ENCODE results near the gene PLEKHH2.

The PLEKHH2 gene

DNA sequence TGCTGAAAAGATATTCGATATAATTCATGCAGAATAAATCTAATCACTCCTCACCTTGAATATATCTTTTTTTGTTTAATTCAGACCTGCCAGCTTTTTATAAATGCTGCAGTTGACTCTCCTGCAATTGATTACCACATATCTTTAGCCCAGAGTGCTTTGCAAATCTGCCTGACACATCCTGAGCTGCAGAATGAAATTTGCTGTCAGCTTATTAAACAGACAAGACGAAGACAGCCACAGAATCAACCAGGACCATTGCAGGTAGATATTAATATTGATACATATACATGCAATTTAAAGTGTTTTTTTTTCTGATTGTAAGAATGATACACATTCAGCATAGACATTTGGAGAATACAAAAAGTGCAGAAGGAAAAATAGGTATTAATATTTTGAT is 101.2 kb downstream of the PLEKHH2 start:
- TF ChIP-seq, protein P1, sequence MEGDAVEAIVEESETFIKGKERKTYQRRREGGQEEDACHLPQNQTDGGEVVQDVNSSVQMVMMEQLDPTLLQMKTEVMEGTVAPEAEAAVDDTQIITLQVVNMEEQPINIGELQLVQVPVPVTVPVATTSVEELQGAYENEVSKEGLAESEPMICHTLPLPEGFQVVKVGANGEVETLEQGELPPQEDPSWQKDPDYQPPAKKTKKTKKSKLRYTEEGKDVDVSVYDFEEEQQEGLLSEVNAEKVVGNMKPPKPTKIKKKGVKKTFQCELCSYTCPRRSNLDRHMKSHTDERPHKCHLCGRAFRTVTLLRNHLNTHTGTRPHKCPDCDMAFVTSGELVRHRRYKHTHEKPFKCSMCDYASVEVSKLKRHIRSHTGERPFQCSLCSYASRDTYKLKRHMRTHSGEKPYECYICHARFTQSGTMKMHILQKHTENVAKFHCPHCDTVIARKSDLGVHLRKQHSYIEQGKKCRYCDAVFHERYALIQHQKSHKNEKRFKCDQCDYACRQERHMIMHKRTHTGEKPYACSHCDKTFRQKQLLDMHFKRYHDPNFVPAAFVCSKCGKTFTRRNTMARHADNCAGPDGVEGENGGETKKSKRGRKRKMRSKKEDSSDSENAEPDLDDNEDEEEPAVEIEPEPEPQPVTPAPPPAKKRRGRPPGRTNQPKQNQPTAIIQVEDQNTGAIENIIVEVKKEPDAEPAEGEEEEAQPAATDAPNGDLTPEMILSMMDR (IDR thresholded peaks at IDR 0.05; ENCODE audit: control insufficient read depth, insufficient read depth, low read depth, low read length, missing control alignments), result no peak
- H3K4me3 ChIP-seq (ENCODE audit: control insufficient read depth, low read depth, low read length), result no peak overlapping the region
- DNase-seq (ENCODE audit: low read depth), result no peak

DNA sequence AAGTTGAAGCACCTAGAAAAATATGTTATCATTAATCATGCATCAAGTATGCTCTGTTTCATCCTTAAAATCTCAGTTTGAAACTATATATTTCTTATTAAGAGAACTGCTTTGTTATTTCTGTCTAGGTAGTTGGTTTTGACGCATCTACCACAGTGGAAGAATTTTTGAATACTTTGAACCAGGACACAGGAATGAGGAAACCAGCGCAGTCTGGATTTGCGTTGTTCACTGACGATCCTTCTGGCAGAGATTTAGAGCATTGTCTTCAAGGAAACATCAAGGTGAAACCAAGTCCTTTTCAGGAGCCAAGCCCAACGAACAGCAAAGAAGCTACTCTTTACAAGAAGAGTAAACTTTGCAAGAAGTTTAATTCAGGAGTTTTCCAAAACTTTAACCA is 106.6 kb downstream of the PLEKHH2 start:
- TF ChIP-seq, protein P1 (IDR thresholded peaks at IDR 0.05; ENCODE audit: control insufficient read depth, insufficient read depth, low read depth, low read length, missing control alignments), result no peak
- no peak for DNase-seq (ENCODE audit: low read depth)
- H3K4me3 ChIP-seq (ENCODE audit: control insufficient read depth, low read depth, low read length), result no peak overlapping the region

DNA sequence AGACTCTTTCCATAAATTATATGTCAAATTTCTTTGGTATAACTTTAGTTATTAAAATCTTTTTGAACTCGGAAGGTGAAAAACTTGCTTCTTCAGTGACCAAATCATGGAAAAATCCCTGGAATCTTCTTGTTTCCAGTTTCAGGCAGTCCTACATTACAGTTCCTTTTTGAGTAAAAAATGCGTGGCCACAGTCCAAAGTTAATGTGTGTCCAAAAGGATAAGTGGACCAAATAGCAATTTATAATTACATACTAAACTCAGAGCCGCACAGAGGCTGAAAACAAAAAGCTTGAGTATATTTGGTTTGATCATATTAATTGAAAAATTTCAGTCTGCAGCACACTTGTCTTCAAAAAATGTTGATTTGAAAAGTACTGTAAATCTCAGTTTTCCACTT is 108.4 kb downstream of the PLEKHH2 start:
- no peak for DNase-seq (ENCODE audit: low read depth)

DNA sequence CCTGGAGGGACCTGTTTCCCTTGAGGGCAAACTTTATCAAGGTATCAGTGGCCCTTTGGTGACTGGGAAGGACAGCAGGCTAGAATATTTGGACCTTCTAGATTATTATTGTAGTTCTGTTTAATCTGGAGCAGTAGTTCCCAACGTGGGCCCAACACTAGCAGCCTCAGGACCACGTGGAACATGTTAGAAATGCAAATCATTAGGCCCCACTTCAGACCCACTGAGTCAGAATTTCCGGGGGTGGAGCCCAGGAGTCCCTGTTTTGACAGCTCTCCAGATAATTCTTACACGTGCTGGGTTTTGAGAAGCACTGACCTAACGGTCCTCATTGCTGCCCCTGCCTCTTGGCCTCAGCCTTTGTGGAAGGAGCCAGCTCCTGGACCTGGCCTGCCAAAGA is 111.3 kb downstream of the PLEKHH2 start:
- TF ChIP-seq, protein P1 (IDR thresholded peaks at IDR 0.05; ENCODE audit: control insufficient read depth, insufficient read depth, low read depth, low read length, missing control alignments), result no peak
- no peak for DNase-seq (ENCODE audit: low read depth)
- H3K4me3 ChIP-seq (ENCODE audit: control insufficient read depth, low read depth, low read length), result no peak overlapping the region

More for the DNA sequence above, 108.4 kb downstream of the PLEKHH2 start:
- H3K4me3 ChIP-seq (ENCODE audit: control insufficient read depth, low read depth, low read length), result no peak overlapping the region
- TF ChIP-seq, protein P1 (IDR thresholded peaks at IDR 0.05; ENCODE audit: control insufficient read depth, insufficient read depth, low read depth, low read length, missing control alignments), result no peak

DNA sequence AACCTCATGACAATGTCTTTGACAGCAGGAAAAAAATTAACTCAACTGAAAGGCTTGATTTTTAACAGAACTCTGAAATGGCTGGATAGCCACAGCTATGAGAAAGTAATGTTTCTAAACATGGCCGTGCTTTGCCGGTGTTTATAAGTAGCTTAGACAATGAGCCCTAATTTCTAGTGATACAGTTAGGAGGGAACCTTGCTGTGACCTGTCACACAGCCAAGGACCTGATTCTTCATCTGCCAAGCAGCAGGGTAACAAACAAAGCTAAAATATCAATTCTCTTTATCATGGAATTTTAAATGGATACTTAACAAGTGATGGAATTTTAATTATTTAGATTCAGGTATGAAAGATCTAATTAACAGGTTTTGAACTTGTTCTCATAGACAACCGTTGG is 112.5 kb downstream of the PLEKHH2 start:
- TF ChIP-seq, protein P1 (IDR thresholded peaks at IDR 0.05; ENCODE audit: control insufficient read depth, insufficient read depth, low read depth, low read length, missing control alignments), result no peak
- H3K4me3 ChIP-seq (ENCODE audit: control insufficient read depth, low read depth, low read length), result no peak overlapping the region

DNA sequence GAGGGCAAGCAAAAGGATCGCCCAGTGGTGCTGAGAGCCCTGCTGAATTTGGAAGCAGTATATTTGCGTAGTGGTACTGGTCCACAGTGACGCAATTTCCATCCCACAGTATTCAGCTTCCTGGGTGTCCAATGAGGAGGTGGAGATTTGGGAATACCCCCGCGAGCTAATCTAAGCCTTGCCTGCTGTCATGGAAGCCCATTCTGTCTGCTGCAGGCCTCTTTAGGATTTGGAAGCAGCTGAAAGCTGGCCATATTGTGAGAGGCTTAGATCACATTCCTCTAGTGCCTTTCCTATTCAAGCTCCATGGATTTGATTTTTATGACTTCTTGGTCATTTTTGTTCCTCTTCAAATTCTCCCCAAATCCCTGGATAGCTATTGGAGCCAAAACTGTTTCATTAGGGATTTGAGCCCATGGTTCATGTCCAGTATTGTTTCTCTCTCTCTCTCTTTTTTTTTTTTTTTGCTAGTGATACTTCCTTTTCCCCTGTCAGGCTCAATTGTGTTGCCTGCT is 114.5 kb downstream of the PLEKHH2 start:
- no peak overlapping the region for H3K4me3 ChIP-seq (ENCODE audit: control insufficient read depth, low read depth, low read length)
- DNase-seq (ENCODE audit: low read depth), result no peak
- TF ChIP-seq, protein P1 (IDR thresholded peaks at IDR 0.05; ENCODE audit: control insufficient read depth, insufficient read depth, low read depth, low read length, missing control alignments), result no peak

More for the DNA sequence above, 112.5 kb downstream of the PLEKHH2 start:
- DNase-seq (ENCODE audit: low read depth), result no peak

DNA sequence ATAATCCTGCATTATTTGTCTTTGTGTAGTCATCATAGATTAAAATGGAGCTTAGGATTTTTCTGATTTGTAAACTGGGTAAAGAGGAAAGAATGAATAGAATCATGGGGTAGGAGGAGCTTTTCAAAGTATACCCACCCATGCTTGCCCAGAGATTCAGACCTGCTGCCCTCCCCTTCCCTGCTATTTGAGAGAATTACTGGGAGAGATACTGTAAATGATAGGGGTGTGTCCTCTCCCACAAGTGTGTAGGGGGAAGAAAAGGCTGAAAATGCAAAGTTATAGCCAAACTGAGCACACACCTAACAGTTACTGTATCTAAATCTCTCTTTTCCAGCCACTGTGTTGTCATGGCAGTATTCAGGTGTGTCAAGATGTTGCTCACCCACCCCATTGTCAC is 115.2 kb downstream of the PLEKHH2 start:
- TF ChIP-seq, protein P1 (IDR thresholded peaks at IDR 0.05; ENCODE audit: control insufficient read depth, insufficient read depth, low read depth, low read length, missing control alignments), result no peak
- H3K4me3 ChIP-seq (ENCODE audit: control insufficient read depth, low read depth, low read length), result no peak overlapping the region
- no peak for DNase-seq (ENCODE audit: low read depth)
